ENCODE data around the gene CFAP20. TPM values are rescaled to one million over a fixed set of nuclear protein-coding genes. Genes with fewer than 3 reads are reported as not detected.

Gene CFAP20
- polyA plus RNA-seq, 1 donor from 2014 or later, result 210 TPM

GRCh38 chr16:58116081-58116480 is 13.1 kb downstream of the CFAP20 start (continued):
- TF ChIP-seq SMC3 (conservative IDR thresholded peaks at IDR 0.05; ENCODE audit: poor library complexity), result no peak
- TF ChIP-seq EZH2 (IDR thresholded peaks at IDR 0.05; ENCODE audit: borderline replicate concordance, insufficient read depth, low read length, poor library complexity, severe bottlenecking), result no peak

DNA sequence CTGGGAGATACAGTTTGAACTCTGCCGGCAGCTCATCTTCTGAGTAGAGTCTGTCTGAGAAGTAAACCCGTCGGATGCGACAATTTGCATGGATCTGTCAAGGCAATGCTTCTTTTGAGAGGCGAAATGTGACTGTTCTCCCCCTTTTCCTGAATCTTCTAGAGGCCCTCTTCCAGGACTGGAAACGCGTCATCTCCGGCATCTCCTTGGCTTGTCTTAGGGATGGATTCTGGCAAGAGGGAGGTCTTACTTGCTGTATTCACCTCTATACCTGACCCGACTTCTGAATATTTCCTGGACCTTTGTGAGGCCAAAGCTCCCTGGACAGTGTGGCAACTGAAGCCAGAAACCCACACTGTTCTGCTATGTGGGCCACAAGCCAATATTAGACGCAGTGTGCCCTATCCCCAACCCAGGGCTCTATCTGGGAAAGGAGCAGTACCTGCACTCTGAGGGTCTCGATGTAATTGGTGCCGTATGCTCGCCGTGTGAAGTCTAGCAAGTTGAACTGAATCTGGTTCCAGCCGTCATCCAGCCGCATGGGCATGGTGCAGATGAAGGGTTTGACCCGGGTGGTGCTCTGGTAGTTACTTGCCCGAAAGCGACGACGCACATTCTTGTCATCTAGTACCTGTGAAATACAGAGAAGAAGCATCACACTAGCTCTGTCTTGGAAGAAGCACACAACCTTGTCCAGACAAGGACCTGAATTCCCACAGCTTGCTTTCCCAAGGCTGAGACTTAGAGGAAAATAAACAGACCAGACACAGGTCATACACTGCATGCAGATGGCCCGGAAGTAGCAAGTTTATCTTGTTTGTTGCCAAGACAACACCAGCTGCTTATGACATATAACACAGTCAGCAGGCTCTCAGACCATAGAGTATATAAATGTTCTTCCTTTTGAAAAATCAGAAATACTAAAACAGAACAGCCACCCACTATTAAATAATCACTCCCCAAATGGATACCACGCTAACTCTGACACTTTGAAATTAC is 14.1 kb downstream of the CFAP20 start:
- H3K9me2 ChIP-seq (ENCODE audit: insufficient read depth, low read length), result no peaks in the 10 kb centered on the region
- no peaks in the 10 kb centered on the region for H3F3A ChIP-seq (ENCODE audit: insufficient read depth, low read length, poor library complexity, severe bottlenecking)
- H4K20me1 ChIP-seq (ENCODE audit: insufficient read depth), result no peaks in the 10 kb centered on the region
- peaks cover 39% of the 10 kb centered on the region for H3K79me2 ChIP-seq (replicated peaks; ENCODE audit: insufficient read depth, low read length)
- no peak overlapping the region for H3K4me2 ChIP-seq (ENCODE audit: low read length)
- H3K36me3 ChIP-seq (ENCODE audit: insufficient read depth, low read length), result peaks cover 9% of the 10 kb centered on the region
- H3K9ac ChIP-seq (ENCODE audit: low read length), result no peak overlapping the region
- H3K4me3 ChIP-seq (ENCODE audit: low read length), result no peak overlapping the region
- no peaks in the 10 kb centered on the region for H3K27me3 ChIP-seq (ENCODE audit: insufficient read depth, low read depth, low read length)
- TF ChIP-seq TAF1 (IDR thresholded peaks at IDR 0.05; ENCODE audit: low read depth) (no peak), RAD21 (conservative IDR thresholded peaks at IDR 0.05) (no peak), SMC3 (conservative IDR thresholded peaks at IDR 0.05; ENCODE audit: poor library complexity) (no peak), MXI1 (conservative IDR thresholded peaks at IDR 0.05; ENCODE audit: poor library complexity, severe bottlenecking) (no peak), POLR2AphosphoS5 (IDR thresholded peaks at IDR 0.05) (no peak), EZH2 (IDR thresholded peaks at IDR 0.05; ENCODE audit: borderline replicate concordance, insufficient read depth, low read length, poor library complexity, severe bottlenecking) (no peak), REST (IDR thresholded peaks at IDR 0.05; ENCODE audit: borderline replicate concordance) (no peak), EP300 (conservative IDR thresholded peaks at IDR 0.05; ENCODE audit: poor library complexity, severe bottlenecking) (no peak)
- H2AFZ ChIP-seq (ENCODE audit: low read depth, low read length), result no peak overlapping the region
- H3K27ac ChIP-seq (ENCODE audit: low read length), result no peak overlapping the region
- no peaks in the 10 kb centered on the region for H3K9me3 ChIP-seq (ENCODE audit: low read length)

DNA sequence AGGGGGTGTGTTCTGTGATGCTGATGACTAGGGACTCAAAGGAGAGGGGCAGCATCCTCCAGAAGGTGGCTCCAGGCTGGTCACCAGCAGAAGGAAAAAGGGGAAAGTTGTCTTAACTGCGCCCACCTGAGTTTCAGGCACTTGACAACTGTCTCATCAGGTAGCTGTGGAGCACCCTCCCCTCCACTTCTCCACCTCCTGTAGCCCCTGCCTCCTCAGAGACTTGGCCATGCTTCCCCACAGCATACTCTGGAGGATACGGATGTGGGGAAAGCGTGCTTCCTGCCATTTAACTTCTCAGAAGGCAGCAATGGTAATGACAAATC is 17.9 kb downstream of the CFAP20 start:
- no peaks in the 10 kb centered on the region for H3K9me2 ChIP-seq (ENCODE audit: insufficient read depth, low read length)
- no peak overlapping the region for H3K4me3 ChIP-seq (ENCODE audit: low read length)
- peaks cover 5% of the 10 kb centered on the region for H3K79me2 ChIP-seq (replicated peaks; ENCODE audit: insufficient read depth, low read length)
- TF ChIP-seq EZH2 (IDR thresholded peaks at IDR 0.05; ENCODE audit: borderline replicate concordance, insufficient read depth, low read length, poor library complexity, severe bottlenecking), result no peak
- TF ChIP-seq EP300 (conservative IDR thresholded peaks at IDR 0.05; ENCODE audit: poor library complexity, severe bottlenecking), result no peak
- TF ChIP-seq, protein P1, sequence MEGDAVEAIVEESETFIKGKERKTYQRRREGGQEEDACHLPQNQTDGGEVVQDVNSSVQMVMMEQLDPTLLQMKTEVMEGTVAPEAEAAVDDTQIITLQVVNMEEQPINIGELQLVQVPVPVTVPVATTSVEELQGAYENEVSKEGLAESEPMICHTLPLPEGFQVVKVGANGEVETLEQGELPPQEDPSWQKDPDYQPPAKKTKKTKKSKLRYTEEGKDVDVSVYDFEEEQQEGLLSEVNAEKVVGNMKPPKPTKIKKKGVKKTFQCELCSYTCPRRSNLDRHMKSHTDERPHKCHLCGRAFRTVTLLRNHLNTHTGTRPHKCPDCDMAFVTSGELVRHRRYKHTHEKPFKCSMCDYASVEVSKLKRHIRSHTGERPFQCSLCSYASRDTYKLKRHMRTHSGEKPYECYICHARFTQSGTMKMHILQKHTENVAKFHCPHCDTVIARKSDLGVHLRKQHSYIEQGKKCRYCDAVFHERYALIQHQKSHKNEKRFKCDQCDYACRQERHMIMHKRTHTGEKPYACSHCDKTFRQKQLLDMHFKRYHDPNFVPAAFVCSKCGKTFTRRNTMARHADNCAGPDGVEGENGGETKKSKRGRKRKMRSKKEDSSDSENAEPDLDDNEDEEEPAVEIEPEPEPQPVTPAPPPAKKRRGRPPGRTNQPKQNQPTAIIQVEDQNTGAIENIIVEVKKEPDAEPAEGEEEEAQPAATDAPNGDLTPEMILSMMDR (IDR thresholded peaks at IDR 0.05; ENCODE audit: poor library complexity, severe bottlenecking), result no peak
- TF ChIP-seq SMC3 (conservative IDR thresholded peaks at IDR 0.05; ENCODE audit: poor library complexity), result no peak
- no peak for TF ChIP-seq REST (IDR thresholded peaks at IDR 0.05; ENCODE audit: borderline replicate concordance)
- TF ChIP-seq TAF1 (IDR thresholded peaks at IDR 0.05; ENCODE audit: low read depth), result no peak
- no peak for TF ChIP-seq RAD21 (conservative IDR thresholded peaks at IDR 0.05)
- no peak for TF ChIP-seq MXI1 (conservative IDR thresholded peaks at IDR 0.05; ENCODE audit: poor library complexity, severe bottlenecking)
- TF ChIP-seq POLR2AphosphoS5 (IDR thresholded peaks at IDR 0.05), result no peak
- no peaks in the 10 kb centered on the region for H3K27me3 ChIP-seq (ENCODE audit: insufficient read depth, low read depth, low read length)
- H3F3A ChIP-seq (ENCODE audit: insufficient read depth, low read length, poor library complexity, severe bottlenecking), result no peaks in the 10 kb centered on the region
- H4K20me1 ChIP-seq (ENCODE audit: insufficient read depth), result no peaks in the 10 kb centered on the region
- H3K36me3 ChIP-seq (ENCODE audit: insufficient read depth, low read length), result peaks cover 4% of the 10 kb centered on the region
- H3K27ac ChIP-seq (ENCODE audit: low read length), result no peak overlapping the region
- H3K4me2 ChIP-seq (ENCODE audit: low read length), result no peak overlapping the region
- no peak overlapping the region for H3K9ac ChIP-seq (ENCODE audit: low read length)
- H3K9me3 ChIP-seq (ENCODE audit: low read length), result no peaks in the 10 kb centered on the region
- H2AFZ ChIP-seq (ENCODE audit: low read depth, low read length), result no peak overlapping the region
